HCT116 (cell line): ENCODE data around the gene PRKN.

ENCODE experiments used
- CBX3 ChIP-seq: IDR thresholded peaks from 2 replicates; pipeline ENCODE4 v1.6.1; 2012; ENCODE audit warnings: low read depth
- CEBPB ChIP-seq: IDR thresholded peaks from 2 replicates; pipeline ENCODE4 v1.6.1; 2012; ENCODE audit warnings: low read depth
- EZH2 ChIP-seq: fragments of 200-600 bp; sonication (generic); IDR thresholded peaks from 2 replicates; pipeline ENCODE4 v1.6.1; 2017; ENCODE audit warnings: antibody characterized with exemption, mixed run types
- EZH2phosphoT487 ChIP-seq: fragments of 200-600 bp; IDR thresholded peaks from 2 replicates; pipeline ENCODE4 v1.6.1; 2018; ENCODE audit warnings: antibody characterized with exemption, borderline replicate concordance
- MAX ChIP-seq: IDR thresholded peaks from 2 replicates; pipeline ENCODE4 v1.6.1; 2012
- POLR2A ChIP-seq: IDR thresholded peaks from 2 replicates; pipeline ENCODE4 v1.7.0; 2011; ENCODE audit warnings: borderline replicate concordance; ENCODE audit not compliant: insufficient read depth, insufficient read length; ENCODE audit errors: extremely low read depth
- POLR2AphosphoS5 ChIP-seq: IDR thresholded peaks from 2 replicates; pipeline ENCODE4 v1.6.1; 2011; ENCODE audit warnings: mild to moderate bottlenecking, low read depth, low read length, moderate library complexity
- REST ChIP-seq: IDR thresholded peaks from 2 replicates; pipeline ENCODE4 v1.6.1; 2012; ENCODE audit warnings: low read depth
- SRF ChIP-seq: IDR thresholded peaks from 2 replicates; pipeline ENCODE4 v1.6.1; 2012; ENCODE audit warnings: low read depth
- YY1 ChIP-seq: IDR thresholded peaks from 2 replicates; pipeline ENCODE4 v1.6.1; 2011; ENCODE audit warnings: low read length, low read depth, moderate library complexity, mild to moderate bottlenecking; ENCODE audit not compliant: insufficient replicate concordance; ENCODE audit errors: extremely low read depth
- ZBTB33 ChIP-seq: IDR thresholded peaks from 2 replicates; pipeline ENCODE4 v1.6.1; 2011; ENCODE audit warnings: mild to moderate bottlenecking, low read length, moderate library complexity; ENCODE audit not compliant: insufficient replicate concordance; ENCODE audit errors: extremely low read depth
- ZFX ChIP-seq: fragments of 450-650 bp; IDR thresholded peaks from 2 replicates; pipeline ENCODE4 v1.6.1; 2017
- TF ChIP-seq, protein P1 (sequence below), 3 experiments: fragments of 200-600 bp in 1 of 3; sonication (generic) in 1 of 3; IDR thresholded peaks in 2 of 3; conservative IDR thresholded peaks in 1 of 3; 2 replicates each; pipeline ENCODE4 v1.5.1; 2012 to 2017; ENCODE audit warnings: low read depth in 2 of 3, low read length in 2 of 3, antibody characterized with exemption in 1 of 3, borderline replicate concordance in 1 of 3, control low read depth in 1 of 3, mild to moderate bottlenecking in 1 of 3, mixed read lengths in 1 of 3, mixed run types in 1 of 3, moderate library complexity in 1 of 3; ENCODE audit not compliant: insufficient read depth in 1 of 3

- TF ChIP-seq, protein P1, sequence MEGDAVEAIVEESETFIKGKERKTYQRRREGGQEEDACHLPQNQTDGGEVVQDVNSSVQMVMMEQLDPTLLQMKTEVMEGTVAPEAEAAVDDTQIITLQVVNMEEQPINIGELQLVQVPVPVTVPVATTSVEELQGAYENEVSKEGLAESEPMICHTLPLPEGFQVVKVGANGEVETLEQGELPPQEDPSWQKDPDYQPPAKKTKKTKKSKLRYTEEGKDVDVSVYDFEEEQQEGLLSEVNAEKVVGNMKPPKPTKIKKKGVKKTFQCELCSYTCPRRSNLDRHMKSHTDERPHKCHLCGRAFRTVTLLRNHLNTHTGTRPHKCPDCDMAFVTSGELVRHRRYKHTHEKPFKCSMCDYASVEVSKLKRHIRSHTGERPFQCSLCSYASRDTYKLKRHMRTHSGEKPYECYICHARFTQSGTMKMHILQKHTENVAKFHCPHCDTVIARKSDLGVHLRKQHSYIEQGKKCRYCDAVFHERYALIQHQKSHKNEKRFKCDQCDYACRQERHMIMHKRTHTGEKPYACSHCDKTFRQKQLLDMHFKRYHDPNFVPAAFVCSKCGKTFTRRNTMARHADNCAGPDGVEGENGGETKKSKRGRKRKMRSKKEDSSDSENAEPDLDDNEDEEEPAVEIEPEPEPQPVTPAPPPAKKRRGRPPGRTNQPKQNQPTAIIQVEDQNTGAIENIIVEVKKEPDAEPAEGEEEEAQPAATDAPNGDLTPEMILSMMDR (IDR thresholded peaks at IDR 0.05 in 2 of 3, conservative IDR thresholded peaks at IDR 0.05 in 1 of 3; ENCODE audit: borderline replicate concordance in 1 of 3, insufficient read depth in 1 of 3, low read depth in 2 of 3, low read length in 2 of 3) = no peak
- TF ChIP-seq EZH2 = no peak
- no peak for TF ChIP-seq MAX
- TF ChIP-seq EZH2phosphoT487 = no peak
- TF ChIP-seq POLR2A = no peak
- TF ChIP-seq ZBTB33 = no peak
- no peak for TF ChIP-seq CBX3
- no peak for TF ChIP-seq CEBPB
- TF ChIP-seq YY1 = no peak
- TF ChIP-seq POLR2AphosphoS5 = no peak
- TF ChIP-seq ZFX = no peak
- no peak for TF ChIP-seq SRF
- no peak for TF ChIP-seq REST
Measured at GRCh38 chr6:161649068-161649467, 1078.5 kb downstream of the PRKN start.
